ENCODE data around the gene CARD10. TPM values are rescaled to one million over a fixed set of nuclear protein-coding genes. Genes with fewer than 3 reads are reported as not detected.

The CARD10 gene
- polyA plus RNA-seq, 1 donor (not counting 4 experiments of a cell fraction or from before 2014, with no cell fraction given) = 32.2 TPM

GRCh38 chr22:37566903-37567798, 47.9 kb upstream of the CARD10 start:
- H3K4me2 ChIP-seq (ENCODE audit: control insufficient read depth, extremely low read depth, insufficient read depth, low read depth, low read length) = peak overlapping the region; percentile 12
- H3K27ac ChIP-seq (ENCODE audit: control insufficient read depth, insufficient read depth, low read length) = peak overlapping the region; percentile 37
- dilution Hi-C loops (cut with MboI; ENCODE audit: extremely low pct_ligation_motif_present, low sequenced_read_pairs) = no loop called here
- peaks cover 62% of the 10 kb centered on the region for H4K20me1 ChIP-seq (ENCODE audit: control insufficient read depth, extremely low read depth, insufficient read depth, low read length)
- peaks cover 21 to 44% of the 10 kb centered on the region in 2 experiments for H3K36me3 ChIP-seq (ENCODE audit: control insufficient read depth in 2 of 2, extremely low read depth in 1 of 2, insufficient read depth in 2 of 2, low read length in 2 of 2)
- FAIRE-seq (peak; percentile 98), DNase-seq (ENCODE audit: low read depth, low spot score) (no peak)
- no peaks in the 10 kb centered on the region for H3K9me3 ChIP-seq (ENCODE audit: control insufficient read depth, low read depth, low read length)
- H3K9ac ChIP-seq (ENCODE audit: control insufficient read depth, extremely low read depth, insufficient read depth, low read length) = peak overlapping the region; percentile 30
- H3K9me1 ChIP-seq (ENCODE audit: control insufficient read depth, extremely low read depth, insufficient read depth, low read length) = peaks cover 11% of the 10 kb centered on the region
- TF ChIP-seq CTCF (optimal IDR thresholded peaks at IDR 0.05 in 1 of 3, IDR thresholded peaks at IDR 0.05 in 1 of 3, conservative IDR thresholded peaks at IDR 0.05 in 1 of 3; ENCODE audit: extremely low read depth in 1 of 3, insufficient read depth in 2 of 3, low read length in 3 of 3) (peak; percentile 94 to 97 (median 96)), EZH2 (IDR thresholded peaks at IDR 0.05; ENCODE audit: low read length) (no peak)
- H3K27me3 ChIP-seq (ENCODE audit: control insufficient read depth, extremely low read depth, insufficient read depth, low read length) = no peaks in the 10 kb centered on the region
- H3K79me2 ChIP-seq (ENCODE audit: control insufficient read depth, insufficient read depth, low read length) = peaks cover 40% of the 10 kb centered on the region
- no peak overlapping the region for H3K4me3 ChIP-seq (ENCODE audit: control insufficient read depth in 2 of 3, extremely low read depth in 1 of 3, insufficient read depth in 2 of 3, low read depth in 1 of 3, low read length in 3 of 3)
- H3K4me1 ChIP-seq (ENCODE audit: control insufficient read depth, extremely low read depth, insufficient read depth, low read length) = peaks cover 66% of the 10 kb centered on the region
- H2AFZ ChIP-seq (ENCODE audit: control insufficient read depth, low read length) = no peak overlapping the region

GRCh38 chr22:37566329-37566837, 47.2 kb upstream of the CARD10 start:
- TF ChIP-seq CTCF (optimal IDR thresholded peaks at IDR 0.05 in 1 of 3, IDR thresholded peaks at IDR 0.05 in 1 of 3, conservative IDR thresholded peaks at IDR 0.05 in 1 of 3; ENCODE audit: extremely low read depth in 1 of 3, insufficient read depth in 2 of 3, low read length in 3 of 3) = no peak
- no peak for TF ChIP-seq EZH2 (IDR thresholded peaks at IDR 0.05; ENCODE audit: low read length)
- Histone ChIP-seq H3K36me3 (ENCODE audit: control insufficient read depth in 2 of 2, extremely low read depth in 1 of 2, insufficient read depth in 2 of 2, low read length in 2 of 2) (peaks cover 21 to 48% of the 10 kb centered on the region in 2 experiments), H3K27me3 (ENCODE audit: control insufficient read depth, extremely low read depth, insufficient read depth, low read length) (no peaks in the 10 kb centered on the region), H3K4me1 (ENCODE audit: control insufficient read depth, extremely low read depth, insufficient read depth, low read length) (peaks cover 71% of the 10 kb centered on the region), H3K79me2 (ENCODE audit: control insufficient read depth, insufficient read depth, low read length) (peaks cover 47% of the 10 kb centered on the region), H2AFZ (ENCODE audit: control insufficient read depth, low read length) (no peak overlapping the region), H3K27ac (ENCODE audit: control insufficient read depth, insufficient read depth, low read length) (no peak overlapping the region), H4K20me1 (ENCODE audit: control insufficient read depth, extremely low read depth, insufficient read depth, low read length) (peaks cover 62% of the 10 kb centered on the region), H3K9ac (ENCODE audit: control insufficient read depth, extremely low read depth, insufficient read depth, low read length) (no peak overlapping the region), H3K4me2 (ENCODE audit: control insufficient read depth, extremely low read depth, insufficient read depth, low read depth, low read length) (no peak overlapping the region), H3K9me1 (ENCODE audit: control insufficient read depth, extremely low read depth, insufficient read depth, low read length) (peaks cover 11% of the 10 kb centered on the region), H3K9me3 (ENCODE audit: control insufficient read depth, low read depth, low read length) (no peaks in the 10 kb centered on the region), H3K4me3 (ENCODE audit: control insufficient read depth in 2 of 3, extremely low read depth in 1 of 3, insufficient read depth in 2 of 3, low read depth in 1 of 3, low read length in 3 of 3) (no peak overlapping the region)
- FAIRE-seq = no peak
- DNase-seq (ENCODE audit: low read depth, low spot score) = no peak
- dilution Hi-C loops (cut with MboI; ENCODE audit: extremely low pct_ligation_motif_present, low sequenced_read_pairs) = no loop called here

Data from keratinocyte (primary cell).